HG03139 (cell line): ENCODE measurements around the gene ENO1.

Experiments used
- ATAC-seq: cut with Tn5 transposase; IDR thresholded peaks from one replicate; pipeline ENCODE4 v1.9.1; 2021; ENCODE audit not compliant: unreplicated experiment

ENO1 gene

GRCh38 chr1:8814865-8815264, 63.6 kb downstream of the ENO1 start:
- ATAC-seq: no peak

- ATAC-seq: no peak
Observed at GRCh38 chr1:8813991-8814390, 64.5 kb downstream of the ENO1 start.

DNA sequence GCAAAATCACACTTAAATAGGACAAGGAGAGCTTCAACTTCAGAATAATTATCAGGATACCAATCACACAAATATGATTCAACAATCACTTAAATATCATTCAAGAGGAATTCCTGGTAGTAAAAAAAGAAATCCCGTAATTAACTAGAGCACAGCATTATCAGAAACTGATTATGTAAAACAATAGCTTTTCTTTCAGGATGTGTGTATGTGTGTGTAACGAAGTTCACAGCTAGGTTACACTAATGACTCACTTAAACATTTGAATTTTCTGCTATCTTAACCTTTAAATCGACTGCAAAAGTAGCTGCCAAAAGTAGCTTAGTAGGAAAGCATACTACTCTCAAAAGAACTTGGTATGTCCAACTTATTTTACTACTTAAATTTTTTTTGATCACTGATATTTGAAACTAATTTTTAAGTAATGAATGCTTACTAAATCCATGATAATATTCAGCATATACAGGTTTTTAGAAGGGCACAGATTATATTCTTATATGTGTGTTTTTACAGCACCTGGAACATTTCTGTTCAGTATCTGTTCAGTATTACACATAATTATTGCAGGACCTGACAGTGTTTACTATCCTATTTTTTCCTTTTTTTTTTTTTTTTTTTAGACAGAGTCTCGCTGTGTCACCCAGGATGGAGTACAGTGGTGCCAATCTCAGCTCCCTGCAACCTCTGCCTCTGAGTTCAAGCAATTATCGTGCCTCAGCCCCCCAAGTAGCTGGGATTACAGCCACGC, 65.3 kb downstream of the ENO1 start:
- no peak for ATAC-seq

DNA sequence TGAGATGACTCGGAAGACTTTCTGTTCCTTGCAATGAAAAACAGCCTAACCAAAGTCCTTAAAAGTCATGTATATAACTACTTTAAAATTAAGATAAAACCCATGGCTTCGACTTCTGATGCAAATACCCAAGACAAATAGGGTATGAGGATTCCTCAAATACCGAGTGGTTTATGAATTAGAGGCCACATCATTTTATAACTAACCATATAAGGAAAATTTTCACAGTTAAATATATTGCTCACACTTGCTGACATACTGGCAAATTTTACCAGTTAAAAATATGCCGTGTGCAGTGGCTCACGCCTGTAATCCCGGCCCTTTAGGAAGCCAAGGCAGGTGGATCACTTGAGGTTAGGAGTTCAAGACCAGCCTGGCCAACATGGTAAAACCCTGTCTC, 66.4 kb downstream of the ENO1 start:
- ATAC-seq: no peak
